Measurements from ENCODE around the gene OST4. TPM values are rescaled to one million over a fixed set of nuclear protein-coding genes. Genes with fewer than 3 reads are reported as not detected.

The OST4 gene
- total and polyA plus RNA-seq, 7 donors: 244 to 688 (median 413) TPM

DNA sequence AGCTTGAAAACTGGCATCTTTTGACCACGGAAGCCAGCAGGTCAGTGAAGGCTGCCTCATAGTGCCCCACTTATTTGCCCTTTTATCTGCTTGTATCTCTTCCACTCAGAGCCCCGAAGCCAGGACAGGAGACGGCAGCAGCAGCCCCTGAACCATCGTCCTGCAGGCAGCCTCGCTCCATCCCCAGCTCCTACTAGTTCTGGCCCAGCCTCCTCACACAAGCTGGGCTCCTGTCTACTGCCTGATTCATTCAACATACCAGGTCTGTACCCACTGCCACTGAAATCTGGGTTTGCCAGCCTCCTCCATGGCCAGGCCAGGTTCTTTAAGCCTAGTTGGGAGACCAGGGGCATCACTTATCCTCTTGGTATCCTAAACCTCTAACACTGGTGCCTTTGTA is 4.1 kb downstream of the OST4 start:
- H3K9me3 ChIP-seq: no peaks in the 10 kb centered on the region
- H3K27ac ChIP-seq: no peak overlapping the region
- H3K4me1 ChIP-seq: peaks cover 0 to 42% (median 33%) of the 10 kb centered on the region in 4 donors
- intact Hi-C loops (cut with DNase I): no loop called here
- no peaks in the 10 kb centered on the region for H3K27me3 ChIP-seq
- DNase-seq: peak; percentile 46
- WGBS, 2 donors: 91 to 93% methylated on average over 5 of the region's 5 CpGs
- H3K36me3 ChIP-seq: peaks cover 0 to 43% (median 5%) of the 10 kb centered on the region in 4 donors
- TF ChIP-seq EP300 (IDR thresholded peaks at IDR 0.05): no peak
- TF ChIP-seq, protein P1, sequence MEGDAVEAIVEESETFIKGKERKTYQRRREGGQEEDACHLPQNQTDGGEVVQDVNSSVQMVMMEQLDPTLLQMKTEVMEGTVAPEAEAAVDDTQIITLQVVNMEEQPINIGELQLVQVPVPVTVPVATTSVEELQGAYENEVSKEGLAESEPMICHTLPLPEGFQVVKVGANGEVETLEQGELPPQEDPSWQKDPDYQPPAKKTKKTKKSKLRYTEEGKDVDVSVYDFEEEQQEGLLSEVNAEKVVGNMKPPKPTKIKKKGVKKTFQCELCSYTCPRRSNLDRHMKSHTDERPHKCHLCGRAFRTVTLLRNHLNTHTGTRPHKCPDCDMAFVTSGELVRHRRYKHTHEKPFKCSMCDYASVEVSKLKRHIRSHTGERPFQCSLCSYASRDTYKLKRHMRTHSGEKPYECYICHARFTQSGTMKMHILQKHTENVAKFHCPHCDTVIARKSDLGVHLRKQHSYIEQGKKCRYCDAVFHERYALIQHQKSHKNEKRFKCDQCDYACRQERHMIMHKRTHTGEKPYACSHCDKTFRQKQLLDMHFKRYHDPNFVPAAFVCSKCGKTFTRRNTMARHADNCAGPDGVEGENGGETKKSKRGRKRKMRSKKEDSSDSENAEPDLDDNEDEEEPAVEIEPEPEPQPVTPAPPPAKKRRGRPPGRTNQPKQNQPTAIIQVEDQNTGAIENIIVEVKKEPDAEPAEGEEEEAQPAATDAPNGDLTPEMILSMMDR (IDR thresholded peaks at IDR 0.05): no peak
- H3K4me3 ChIP-seq: no peak overlapping the region

DNA sequence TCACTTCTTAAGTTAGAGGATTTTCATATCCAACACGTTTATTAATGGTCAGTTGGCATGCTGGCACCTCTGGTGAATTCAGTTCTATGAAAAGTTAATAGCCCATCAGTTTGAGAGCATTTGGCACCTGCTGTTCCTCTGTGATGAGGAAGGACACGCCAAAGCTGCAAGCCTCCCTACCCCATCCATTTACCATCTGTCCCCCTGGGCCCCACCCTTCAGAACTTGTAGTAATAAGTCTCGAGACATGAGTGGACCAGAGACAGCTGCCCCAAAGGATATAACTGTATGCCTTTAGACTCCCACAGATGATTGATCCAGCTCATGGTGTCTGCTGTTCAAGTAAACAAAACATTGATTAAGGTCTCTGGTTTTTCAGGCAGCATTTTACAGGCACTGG is 6.3 kb downstream of the OST4 start:
- 54 to 81% methylated on average over 3 of the region's 3 CpGs for WGBS, 2 donors
- H3K9me3 ChIP-seq: no peaks in the 10 kb centered on the region
- TF ChIP-seq POLR2AphosphoS5 (IDR thresholded peaks at IDR 0.05) (no peak), EP300 (IDR thresholded peaks at IDR 0.05) (no peak), POLR2A (IDR thresholded peaks at IDR 0.05) (no peak)
- TF ChIP-seq, protein P1 (IDR thresholded peaks at IDR 0.05): no peak
- no peaks in the 10 kb centered on the region for H3K27me3 ChIP-seq
- peaks cover 0 to 52% (median 5%) of the 10 kb centered on the region in 4 donors for H3K36me3 ChIP-seq
- peaks cover 0 to 34% (median 23%) of the 10 kb centered on the region in 4 donors for H3K4me1 ChIP-seq
- H3K27ac ChIP-seq: no peak overlapping the region
- intact Hi-C loops (cut with DNase I): no loop called here
- H3K4me3 ChIP-seq: no peak overlapping the region
- DNase-seq: no peak

DNA sequence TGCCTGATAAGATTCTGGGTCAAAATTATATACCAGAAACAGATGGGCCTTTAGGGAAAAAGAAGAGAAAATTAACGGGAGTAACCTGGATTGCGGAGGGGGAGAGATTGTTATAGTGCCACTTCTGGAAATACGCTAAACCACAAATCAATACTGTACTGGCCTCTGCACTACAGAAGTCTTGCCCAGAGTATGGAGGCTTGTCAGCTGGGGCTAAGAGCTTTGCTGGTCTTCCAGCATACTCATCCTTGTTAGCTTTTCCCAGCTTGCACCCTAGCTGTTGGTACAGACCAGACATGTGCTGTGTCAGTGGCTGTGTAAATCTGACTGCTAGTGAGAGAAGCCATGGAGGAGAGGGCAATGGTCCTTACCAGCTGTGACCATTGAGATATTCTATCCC is 11.1 kb downstream of the OST4 start:
- no peak overlapping the region for H3K27ac ChIP-seq
- TF ChIP-seq POLR2A (IDR thresholded peaks at IDR 0.05) (no peak), POLR2AphosphoS5 (IDR thresholded peaks at IDR 0.05) (no peak), EP300 (IDR thresholded peaks at IDR 0.05) (no peak)
- TF ChIP-seq, protein P1 (IDR thresholded peaks at IDR 0.05): no peak
- 95 to 98% methylated on average over 3 of the region's 3 CpGs for WGBS, 2 donors

DNA sequence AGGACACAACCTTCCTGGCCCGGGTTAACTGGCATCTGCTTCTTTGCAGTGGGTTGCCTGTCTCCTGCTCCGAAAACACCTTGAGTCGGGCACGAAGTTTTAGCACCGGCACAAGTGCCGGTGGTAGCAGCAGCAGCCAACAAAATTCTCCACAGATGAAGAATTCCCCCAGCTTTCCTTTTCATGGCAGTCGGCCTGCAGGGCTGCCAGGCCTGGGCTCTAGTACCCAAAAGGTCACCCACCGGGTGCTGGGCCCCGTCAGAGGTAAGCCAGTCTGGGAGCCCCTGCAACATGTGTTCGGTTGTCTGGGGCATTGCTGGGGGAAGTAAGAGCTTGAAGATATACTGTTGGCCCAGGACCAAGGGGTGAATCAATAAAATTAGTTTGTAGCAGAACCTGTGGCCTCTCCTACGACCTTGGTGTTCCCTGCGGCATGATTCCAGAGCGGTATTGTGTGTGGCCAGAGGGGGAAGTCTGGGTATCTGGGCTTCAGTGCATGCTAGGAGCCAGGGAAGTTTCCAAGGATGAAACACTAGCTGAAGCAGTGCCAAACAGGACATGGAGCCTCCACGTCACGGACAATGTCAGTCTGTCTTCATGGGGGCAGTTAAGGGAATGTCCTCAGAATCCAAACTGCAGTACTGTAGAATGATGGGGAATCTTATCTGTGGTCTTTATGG is 12.2 kb downstream of the OST4 start:
- WGBS, 2 donors: 88% methylated on average over 15 of the region's 15 CpGs
- Histone ChIP-seq H3K4me3 (no peak overlapping the region), H3K4me1 (peaks cover 0 to 9% (median 2%) of the 10 kb centered on the region in 4 donors), H3K9me3 (no peaks in the 10 kb centered on the region), H3K36me3 (peaks cover 12 to 72% (median 23%) of the 10 kb centered on the region in 4 donors), H3K27me3 (no peaks in the 10 kb centered on the region), H3K27ac (no peak overlapping the region)
- TF ChIP-seq POLR2AphosphoS5 (IDR thresholded peaks at IDR 0.05) (no peak), EP300 (IDR thresholded peaks at IDR 0.05) (no peak), POLR2A (IDR thresholded peaks at IDR 0.05) (no peak)
- TF ChIP-seq, protein P1 (IDR thresholded peaks at IDR 0.05): no peak
- peak; percentile 52 for DNase-seq
- intact Hi-C loops (cut with DNase I): no loop called here

More for the DNA sequence above, 11.1 kb downstream of the OST4 start:
- H3K4me1 ChIP-seq: peaks cover 0 to 9% (median 2%) of the 10 kb centered on the region in 4 donors
- intact Hi-C loops (cut with DNase I): no loop called here
- H3K9me3 ChIP-seq: no peaks in the 10 kb centered on the region
- H3K4me3 ChIP-seq: no peak overlapping the region
- H3K36me3 ChIP-seq: peaks cover 6 to 69% (median 14%) of the 10 kb centered on the region in 4 donors
- H3K27me3 ChIP-seq: no peaks in the 10 kb centered on the region
- peak; percentile 35 for DNase-seq

Measured in sigmoid colon (tissue), 7 donors.